Mammary epithelial cell (primary cell): ENCODE results near the gene MYBBP1A.

ENCODE experiments used
- EZH2 ChIP-seq: IDR thresholded peaks from 2 replicates; pipeline ENCODE4 v1.6.1; 2012; ENCODE audit warnings: low read length, inconsistent platforms, borderline replicate concordance
- TF ChIP-seq, protein P1 (sequence below), 2 donors: IDR thresholded peaks in 1 of 2; conservative IDR thresholded peaks in 1 of 2; 2 replicates each; pipeline ENCODE4 v1.5.1; 2011 to 2012; ENCODE audit warnings: inconsistent platforms in 2 of 2, low read length in 2 of 2, mild to moderate bottlenecking in 2 of 2, control low read depth in 1 of 2, low read depth in 1 of 2; ENCODE audit not compliant: insufficient read depth in 1 of 2; ENCODE audit errors: extremely low read depth in 1 of 2

GRCh38 chr17:4509923-4510617 is 45.1 kb downstream of the MYBBP1A start:
- TF ChIP-seq, protein P1, sequence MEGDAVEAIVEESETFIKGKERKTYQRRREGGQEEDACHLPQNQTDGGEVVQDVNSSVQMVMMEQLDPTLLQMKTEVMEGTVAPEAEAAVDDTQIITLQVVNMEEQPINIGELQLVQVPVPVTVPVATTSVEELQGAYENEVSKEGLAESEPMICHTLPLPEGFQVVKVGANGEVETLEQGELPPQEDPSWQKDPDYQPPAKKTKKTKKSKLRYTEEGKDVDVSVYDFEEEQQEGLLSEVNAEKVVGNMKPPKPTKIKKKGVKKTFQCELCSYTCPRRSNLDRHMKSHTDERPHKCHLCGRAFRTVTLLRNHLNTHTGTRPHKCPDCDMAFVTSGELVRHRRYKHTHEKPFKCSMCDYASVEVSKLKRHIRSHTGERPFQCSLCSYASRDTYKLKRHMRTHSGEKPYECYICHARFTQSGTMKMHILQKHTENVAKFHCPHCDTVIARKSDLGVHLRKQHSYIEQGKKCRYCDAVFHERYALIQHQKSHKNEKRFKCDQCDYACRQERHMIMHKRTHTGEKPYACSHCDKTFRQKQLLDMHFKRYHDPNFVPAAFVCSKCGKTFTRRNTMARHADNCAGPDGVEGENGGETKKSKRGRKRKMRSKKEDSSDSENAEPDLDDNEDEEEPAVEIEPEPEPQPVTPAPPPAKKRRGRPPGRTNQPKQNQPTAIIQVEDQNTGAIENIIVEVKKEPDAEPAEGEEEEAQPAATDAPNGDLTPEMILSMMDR (conservative IDR thresholded peaks at IDR 0.05 in 1 of 2, IDR thresholded peaks at IDR 0.05 in 1 of 2; ENCODE audit: extremely low read depth in 1 of 2, insufficient read depth in 1 of 2, low read depth in 1 of 2, low read length in 2 of 2): no peak
- TF ChIP-seq EZH2: no peak
